ENCODE results near the gene APOBEC3G.
"Not testable (repeated sequence)": the region's sequence is repeated elsewhere in the genome, so short reads cannot be mapped to it uniquely, and the experiment has no call there.

The APOBEC3G gene

DNA sequence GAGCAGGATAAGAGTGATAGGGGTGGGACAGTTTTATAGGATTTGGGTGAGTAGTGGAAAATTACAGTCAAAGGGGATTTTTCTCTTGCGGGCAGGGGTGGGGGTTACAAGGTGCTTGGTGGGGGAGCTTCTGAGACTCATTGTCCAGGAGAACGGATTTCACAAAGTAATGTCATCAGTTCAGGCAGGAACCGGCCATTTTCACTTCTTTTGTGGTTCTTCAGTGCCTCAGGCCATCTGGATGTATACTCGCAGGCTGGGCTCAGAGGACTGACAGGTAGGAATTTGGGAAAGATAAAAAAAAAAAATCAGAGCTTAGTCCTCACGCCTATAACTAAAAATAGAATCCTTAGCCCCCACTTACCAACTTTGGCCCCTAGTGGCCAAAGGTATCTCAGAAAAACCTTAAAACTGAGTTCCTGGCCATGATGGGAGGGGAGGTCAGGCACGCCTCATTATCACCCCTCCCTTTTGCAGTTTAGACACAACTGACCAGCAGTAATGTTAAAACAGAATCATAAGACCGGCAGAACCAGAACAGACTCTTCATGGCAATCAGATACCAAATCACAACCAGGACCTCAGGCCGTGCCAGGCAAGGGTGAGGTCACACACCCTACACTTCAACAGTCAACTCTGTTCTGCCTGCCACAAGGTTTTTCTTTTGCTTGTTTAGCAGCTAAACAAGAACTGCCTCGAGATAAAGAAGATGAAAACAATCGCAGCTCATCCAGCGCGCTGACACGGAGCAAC, 8.9 kb upstream of the APOBEC3G start:
- DNase-seq (ENCODE audit: low spot score): no peak

DNA sequence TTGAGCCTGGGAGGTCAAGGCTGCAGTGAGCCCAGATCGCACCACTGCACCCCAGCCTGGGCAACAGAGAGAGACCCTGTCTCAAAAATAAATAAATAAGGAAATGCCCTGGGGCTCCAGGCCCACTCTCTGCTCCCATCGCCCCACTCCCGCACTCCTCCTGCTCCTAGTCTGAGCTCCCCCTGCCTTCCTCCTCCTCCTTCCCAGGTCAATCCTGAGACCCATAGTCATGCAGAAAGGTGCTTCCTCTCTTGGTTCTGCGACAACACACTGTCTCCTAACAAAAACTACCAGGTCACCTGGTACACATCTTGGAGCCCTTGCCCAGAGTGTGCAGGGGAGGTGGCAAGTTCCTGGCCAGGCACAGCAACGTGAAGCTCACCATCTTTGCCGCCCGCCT, 6.9 kb upstream of the APOBEC3G start:
- no peak for DNase-seq (ENCODE audit: low spot score)

DNA sequence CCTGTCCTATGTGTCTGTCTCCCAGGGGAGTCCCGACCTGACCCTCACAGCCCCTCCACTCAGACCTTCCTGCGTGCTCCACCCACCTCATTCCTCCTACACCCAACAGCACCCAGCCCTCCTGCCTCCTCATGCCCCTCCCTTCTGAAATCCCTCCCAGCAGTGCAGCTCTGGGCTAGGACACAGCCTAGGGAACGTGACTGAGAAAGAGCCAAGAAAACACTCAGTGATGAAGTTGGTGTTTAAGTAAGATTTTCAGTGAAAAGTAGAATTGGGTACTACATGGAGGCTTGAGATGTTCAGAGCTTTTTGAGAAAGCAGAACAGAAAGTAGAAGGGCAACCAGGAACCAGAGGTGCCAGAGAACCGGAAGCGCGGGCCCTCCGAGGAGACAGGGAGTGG, 4.5 kb upstream of the APOBEC3G start:
- not testable (repeated sequence) for DNase-seq (ENCODE audit: low spot score)

DNA sequence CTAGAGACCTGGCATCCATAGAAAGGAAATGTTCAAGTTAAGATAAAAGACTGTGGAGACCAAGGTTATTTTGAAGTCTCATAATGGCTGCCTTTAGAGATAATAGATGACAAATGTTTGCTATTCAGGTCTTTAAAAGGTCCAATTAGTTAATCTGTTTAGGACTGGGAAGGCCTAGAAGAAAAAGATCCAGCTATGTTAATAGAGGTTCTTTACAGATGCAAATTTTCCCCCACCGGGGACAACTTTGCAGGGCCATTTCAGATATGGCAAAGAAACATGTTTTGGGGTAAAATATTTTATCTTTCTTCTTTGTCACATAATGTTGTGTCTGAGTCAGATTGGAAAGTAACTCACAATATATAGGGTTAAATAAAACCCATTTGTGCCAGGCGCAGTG, 3.1 kb upstream of the APOBEC3G start:
- no peak for DNase-seq (ENCODE audit: low spot score)

- not testable (repeated sequence) for DNase-seq (ENCODE audit: low spot score)
Observed at GRCh38 chr22:39076155-39077025, 685 bp upstream of the APOBEC3G start.

DNA sequence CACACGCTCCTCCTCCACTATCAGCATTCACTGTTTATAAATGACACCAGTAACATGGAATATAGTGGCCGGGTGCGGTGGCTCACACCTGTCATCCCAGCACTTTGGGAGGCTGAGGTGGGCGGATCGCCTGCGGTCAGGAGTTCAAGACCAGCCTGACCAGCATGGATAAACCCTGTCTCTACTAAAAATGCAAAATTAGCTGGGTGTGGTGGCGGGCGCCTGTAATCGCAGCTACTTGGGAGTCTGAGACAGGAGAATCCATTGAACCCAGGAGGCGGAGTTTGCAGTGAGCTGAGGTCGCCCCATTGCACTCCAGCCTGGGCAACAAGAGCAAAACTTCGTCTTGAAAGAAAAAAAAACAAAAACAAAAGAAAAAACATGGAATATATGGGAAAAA, 837 bp downstream of the APOBEC3G start:
- DNase-seq (ENCODE audit: low spot score): not testable (repeated sequence)

GRCh38 chr22:39078329-39078728, 1.3 kb downstream of the APOBEC3G start:
- no peak for DNase-seq (ENCODE audit: low spot score)

GRCh38 chr22:39079054-39079637, 2.1 kb downstream of the APOBEC3G start:
- DNase-seq (ENCODE audit: low spot score): not testable (repeated sequence)

- DNase-seq (ENCODE audit: low spot score): no peak
Observed at GRCh38 chr22:39080052-39080762, 3.1 kb downstream of the APOBEC3G start.

DNA sequence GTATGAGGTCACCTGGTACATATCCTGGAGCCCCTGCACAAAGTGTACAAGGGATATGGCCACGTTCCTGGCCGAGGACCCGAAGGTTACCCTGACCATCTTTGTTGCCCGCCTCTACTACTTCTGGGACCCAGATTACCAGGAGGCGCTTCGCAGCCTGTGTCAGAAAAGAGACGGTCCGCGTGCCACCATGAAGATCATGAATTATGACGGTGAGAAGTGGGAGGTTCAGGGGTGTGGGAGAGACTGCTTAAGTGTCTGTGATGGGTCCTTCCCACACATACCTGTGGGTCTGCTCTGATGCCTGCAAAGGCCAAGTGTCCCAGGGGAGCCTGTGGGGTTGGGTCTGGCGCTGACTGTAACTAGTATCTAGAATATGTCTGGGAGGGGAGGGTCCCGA, 3.9 kb downstream of the APOBEC3G start:
- no peak for DNase-seq (ENCODE audit: low spot score)

DNA sequence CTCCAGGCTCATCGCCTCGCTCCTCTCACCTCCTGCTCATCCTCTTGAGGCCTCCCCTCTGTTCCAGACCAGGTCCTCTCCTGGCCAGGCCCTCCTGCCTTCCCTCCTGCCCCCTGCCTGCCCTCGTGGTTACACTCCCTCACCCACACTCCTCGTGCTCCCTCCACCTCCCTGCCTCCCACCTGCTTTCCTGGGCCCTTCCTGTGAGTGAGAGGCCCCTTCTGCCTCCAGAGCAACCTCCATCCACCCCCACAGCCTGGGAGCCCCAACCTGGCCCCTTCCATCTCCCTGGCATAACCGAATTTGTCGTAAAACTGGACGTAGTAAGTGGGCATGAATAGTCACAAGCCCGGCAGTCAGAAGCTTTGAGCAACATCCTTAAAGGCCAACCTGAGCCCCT, 4.5 kb downstream of the APOBEC3G start:
- DNase-seq (ENCODE audit: low spot score): no peak

GRCh38 chr22:39083212-39084165, 6.4 kb downstream of the APOBEC3G start:
- DNase-seq (ENCODE audit: low spot score): no peak

GRCh38 chr22:39084666-39085065, 7.6 kb downstream of the APOBEC3G start:
- no peak for DNase-seq (ENCODE audit: low spot score)

- no peak for DNase-seq (ENCODE audit: low spot score)
Observed at GRCh38 chr22:39087098-39087497, 10.0 kb downstream of the APOBEC3G start.

GRCh38 chr22:39087881-39088684, 11.0 kb downstream of the APOBEC3G start:
- no peak for DNase-seq (ENCODE audit: low spot score)

DNA sequence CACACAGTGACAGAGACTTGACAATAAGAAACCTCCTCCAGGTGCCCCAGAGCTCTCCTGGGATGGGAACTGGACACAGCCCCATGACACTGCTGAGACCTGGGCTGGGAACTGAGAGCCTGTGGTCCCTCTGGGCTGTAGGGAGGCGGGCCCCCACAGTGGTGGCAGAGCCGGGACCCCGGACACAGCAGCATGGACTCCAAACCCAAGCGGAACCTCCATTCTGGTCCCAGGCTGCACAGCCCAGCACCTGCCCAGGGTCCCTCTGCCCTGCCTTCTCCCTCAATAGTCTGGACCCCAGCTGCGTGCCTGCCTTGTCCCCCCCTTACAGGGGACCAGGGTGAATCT, 11.6 kb downstream of the APOBEC3G start:
- DNase-seq (ENCODE audit: low spot score): no peak

DNA sequence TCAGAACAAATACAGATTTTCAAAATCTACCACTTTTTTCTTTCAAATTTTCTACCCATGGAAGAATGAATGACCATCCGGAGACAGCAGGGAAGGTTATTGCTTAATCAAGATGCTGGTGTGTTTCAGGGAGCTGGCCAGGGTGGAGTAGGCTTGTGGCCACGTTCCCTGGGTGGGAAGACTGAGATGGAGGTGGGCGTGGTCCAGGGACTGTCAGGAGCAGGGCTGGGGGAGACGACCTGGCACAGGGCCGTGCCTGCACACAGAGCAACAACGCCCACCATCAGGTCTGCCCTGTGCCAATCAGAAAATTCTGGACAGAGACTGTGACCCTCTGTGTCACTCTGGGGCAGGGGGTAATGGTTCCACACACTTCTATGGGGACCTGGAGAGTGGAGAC, 12.9 kb downstream of the APOBEC3G start:
- no peak for DNase-seq (ENCODE audit: low spot score)

DNA sequence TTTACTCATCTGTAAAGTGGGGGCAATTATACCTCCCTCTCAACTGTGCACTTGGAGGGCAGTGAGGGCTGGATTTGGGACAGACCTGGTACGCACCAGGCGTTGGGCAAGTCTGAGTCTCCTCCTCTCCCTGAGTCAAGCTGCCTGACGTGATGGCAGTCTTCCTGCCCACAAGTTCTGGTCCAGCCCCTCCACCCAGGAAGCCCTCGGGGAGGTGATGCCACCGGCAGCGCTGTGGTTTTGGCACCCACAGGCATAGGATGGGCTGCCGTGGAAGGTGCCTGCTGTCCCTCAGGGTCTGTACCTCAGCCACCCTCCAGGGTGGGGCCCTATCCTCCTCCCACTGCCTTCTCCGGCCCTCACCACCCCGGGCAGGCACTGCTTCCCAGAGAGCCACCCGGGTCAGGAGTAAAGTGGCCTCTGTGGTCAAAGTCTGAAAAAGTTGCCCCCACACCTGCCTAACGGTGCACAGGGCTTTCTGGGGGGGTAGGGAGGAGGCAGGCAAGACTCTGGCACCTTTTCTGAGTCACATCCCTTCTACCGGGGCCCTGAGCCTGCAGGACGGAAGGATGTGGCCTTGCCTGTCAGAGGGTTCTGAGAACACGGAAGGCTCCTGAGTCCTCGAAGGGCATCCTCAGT, 13.5 kb downstream of the APOBEC3G start:
- DNase-seq (ENCODE audit: low spot score): no peak

DNA sequence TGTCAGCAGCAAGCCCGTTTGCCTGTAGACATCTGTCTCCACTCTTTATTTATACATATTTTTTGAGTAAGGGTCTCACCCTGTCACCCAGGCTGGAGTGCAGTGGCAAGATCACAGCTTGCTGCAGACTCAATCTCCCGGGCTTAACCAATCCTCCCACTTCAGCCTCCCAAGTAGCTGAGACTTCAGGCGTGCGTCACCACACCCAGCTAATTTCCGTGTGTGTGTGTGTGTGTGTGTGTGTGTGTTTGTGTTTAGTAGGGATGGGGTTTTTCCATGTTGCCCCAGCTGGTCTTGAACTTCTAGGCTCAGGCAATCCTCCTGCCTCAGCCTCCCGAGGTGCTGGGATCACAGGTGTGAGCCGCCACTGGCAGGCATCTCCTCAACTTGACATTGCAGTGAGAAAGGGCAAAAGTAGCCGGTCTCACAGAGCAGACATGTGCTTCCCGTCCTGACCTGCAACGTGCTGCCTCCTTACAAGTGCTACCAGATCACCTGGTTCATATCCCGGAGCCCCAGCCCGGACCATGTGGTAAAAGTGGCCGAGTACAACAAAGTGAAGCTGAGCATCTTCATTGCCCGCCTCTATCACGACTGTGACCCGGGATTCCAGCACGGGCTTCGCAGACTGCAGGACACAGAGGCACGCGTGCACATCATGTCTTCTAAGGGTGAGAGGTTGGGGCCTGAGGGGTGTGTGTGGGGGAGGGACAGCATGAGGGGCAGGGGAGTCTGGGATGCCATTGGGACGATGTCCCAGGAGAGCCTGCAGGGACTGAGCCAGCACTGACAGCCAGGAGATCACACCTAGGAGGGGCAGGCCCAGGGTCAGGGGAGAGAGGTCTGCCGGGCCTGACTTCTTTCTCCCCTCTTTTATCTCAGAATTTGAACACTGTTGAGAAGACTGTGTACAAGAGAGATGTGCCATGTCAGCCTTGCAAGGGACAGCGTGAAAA, 14.3 kb downstream of the APOBEC3G start:
- DNase-seq (ENCODE audit: low spot score): no peak

Measured in hematopoietic multipotent progenitor cell treated with erythropoietin and hydrocortisone succinate and interleukin-3 and kit ligand, for 17 days (in vitro differentiated cells).